ENCODE measurements around the gene ARL3.

Gene ARL3

GRCh38 chr10:102626026-102626685, 88.0 kb downstream of the ARL3 start:
- no peak overlapping the region for H3K4me3 ChIP-seq (ENCODE audit: low read length in 2 of 2)
- H3K23ac ChIP-seq (ENCODE audit: low read depth, low read length, poor library complexity) = no peak overlapping the region
- peaks cover 8 to 18% of the 10 kb centered on the region in 2 donors for H3K36me3 ChIP-seq (replicated peaks in 1 of 2; ENCODE audit: control insufficient read depth in 2 of 2, insufficient read depth in 2 of 2, low read length in 2 of 2)
- peak overlapping the region; percentile 44 for H4K91ac ChIP-seq (ENCODE audit: low read depth, low read length, poor library complexity)
- H2BK12ac ChIP-seq (ENCODE audit: low read length) = peak overlapping the region; percentile 59
- peak overlapping the region; percentile 63 for H2BK5ac ChIP-seq (ENCODE audit: low read length)
- WGBS, 2 donors (ENCODE audit: extremely low coverage in 2 of 2, insufficient read length in 2 of 2, insufficient replicate concordance in 1 of 2) = no CpG with 5 or more reads among the region's 10 CpGs
- H3K14ac ChIP-seq (ENCODE audit: low read length) = no peak overlapping the region
- H3K9me3 ChIP-seq (replicated peaks in 1 of 2; ENCODE audit: control insufficient read depth in 2 of 2, insufficient read depth in 1 of 2, low read depth in 1 of 2, low read length in 2 of 2) = no peaks in the 10 kb centered on the region
- H4K8ac ChIP-seq (ENCODE audit: low read depth, low read length) = no peak overlapping the region
- no peak overlapping the region for H2AFZ ChIP-seq (ENCODE audit: low read length)
- H3K4me1 ChIP-seq (ENCODE audit: control insufficient read depth in 2 of 2, insufficient read depth in 1 of 2, low read depth in 1 of 2, low read length in 2 of 2) = peaks cover 52 to 53% of the 10 kb centered on the region in 2 donors
- H3K4me2 ChIP-seq (ENCODE audit: insufficient read depth, low read length, poor library complexity, severe bottlenecking) = no peak overlapping the region
- peak overlapping the region; percentile 11 for H2BK15ac ChIP-seq (ENCODE audit: low read length)
- H2AK5ac ChIP-seq (ENCODE audit: low read depth, low read length) = peak overlapping the region; percentile 44
- peak overlapping the region; percentile 79 for H3K18ac ChIP-seq (ENCODE audit: low read length)
- DNase-seq (ENCODE audit: low spot score) = no peak
- no peaks in the 10 kb centered on the region for H3K79me1 ChIP-seq (ENCODE audit: low read depth, low read length)
- peak overlapping the region; percentile 4 for H2BK120ac ChIP-seq (ENCODE audit: low read depth, low read length)
- no peaks in the 10 kb centered on the region for H3K27me3 ChIP-seq (ENCODE audit: control insufficient read depth in 3 of 3, insufficient read depth in 3 of 3, low read depth in 1 of 3, low read length in 3 of 3)
- H3K27ac ChIP-seq (replicated peaks; ENCODE audit: low read length) = peak overlapping the region; percentile 94
- peak overlapping the region; percentile 68 for H3K9ac ChIP-seq (ENCODE audit: low read depth, low read length, poor library complexity)
- no peak overlapping the region for H3K4ac ChIP-seq (ENCODE audit: low read length)

GRCh38 chr10:102624751-102625645, 89.2 kb downstream of the ARL3 start:
- Histone ChIP-seq H3K9ac (ENCODE audit: low read depth, low read length, poor library complexity) (no peak overlapping the region), H3K9me3 (replicated peaks in 1 of 2; ENCODE audit: control insufficient read depth in 2 of 2, insufficient read depth in 1 of 2, low read depth in 1 of 2, low read length in 2 of 2) (no peaks in the 10 kb centered on the region), H2BK12ac (ENCODE audit: low read length) (no peak overlapping the region), H3K27me3 (ENCODE audit: control insufficient read depth in 3 of 3, insufficient read depth in 3 of 3, low read depth in 1 of 3, low read length in 3 of 3) (no peaks in the 10 kb centered on the region), H4K8ac (ENCODE audit: low read depth, low read length) (peak overlapping the region; percentile 29), H3K4me2 (ENCODE audit: insufficient read depth, low read length, poor library complexity, severe bottlenecking) (no peak overlapping the region), H3K18ac (ENCODE audit: low read length) (peak overlapping the region; percentile 24), H2AFZ (ENCODE audit: low read length) (no peak overlapping the region), H4K91ac (ENCODE audit: low read depth, low read length, poor library complexity) (no peak overlapping the region), H3K4ac (ENCODE audit: low read length) (no peak overlapping the region), H3K23ac (ENCODE audit: low read depth, low read length, poor library complexity) (no peak overlapping the region), H2BK120ac (ENCODE audit: low read depth, low read length) (no peak overlapping the region), H3K14ac (ENCODE audit: low read length) (no peak overlapping the region), H2BK5ac (ENCODE audit: low read length) (no peak overlapping the region), H3K36me3 (replicated peaks in 1 of 2; ENCODE audit: control insufficient read depth in 2 of 2, insufficient read depth in 2 of 2, low read length in 2 of 2) (peaks cover 9 to 12% of the 10 kb centered on the region in 2 donors), H3K4me1 (ENCODE audit: control insufficient read depth in 2 of 2, insufficient read depth in 1 of 2, low read depth in 1 of 2, low read length in 2 of 2) (peaks cover 42% of the 10 kb centered on the region in 2 donors), H2AK5ac (ENCODE audit: low read depth, low read length) (peak overlapping the region; percentile 44), H2BK15ac (ENCODE audit: low read length) (peak overlapping the region; percentile 11), H3K4me3 (ENCODE audit: low read length in 2 of 2) (no peak overlapping the region), H3K79me1 (ENCODE audit: low read depth, low read length) (no peaks in the 10 kb centered on the region), H3K27ac (replicated peaks; ENCODE audit: low read length) (no peak overlapping the region)
- no peak for DNase-seq (ENCODE audit: low spot score)
- no CpG with 5 or more reads among the region's 12 CpGs for WGBS, 2 donors (ENCODE audit: extremely low coverage in 2 of 2, insufficient read length in 2 of 2, insufficient replicate concordance in 1 of 2)

GRCh38 chr10:102624094-102624493, 90.1 kb downstream of the ARL3 start:
- peaks cover 12 to 17% of the 10 kb centered on the region in 2 donors for H3K36me3 ChIP-seq (replicated peaks in 1 of 2; ENCODE audit: control insufficient read depth in 2 of 2, insufficient read depth in 2 of 2, low read length in 2 of 2)
- H3K27ac ChIP-seq (replicated peaks; ENCODE audit: low read length) = no peak overlapping the region
- peaks cover 34 to 35% of the 10 kb centered on the region in 2 donors for H3K4me1 ChIP-seq (ENCODE audit: control insufficient read depth in 2 of 2, insufficient read depth in 1 of 2, low read depth in 1 of 2, low read length in 2 of 2)
- H3K9me3 ChIP-seq (replicated peaks in 1 of 2; ENCODE audit: control insufficient read depth in 2 of 2, insufficient read depth in 1 of 2, low read depth in 1 of 2, low read length in 2 of 2) = no peaks in the 10 kb centered on the region
- no peak overlapping the region for H2BK15ac ChIP-seq (ENCODE audit: low read length)
- H4K91ac ChIP-seq (ENCODE audit: low read depth, low read length, poor library complexity) = no peak overlapping the region
- no peaks in the 10 kb centered on the region for H3K27me3 ChIP-seq (ENCODE audit: control insufficient read depth in 3 of 3, insufficient read depth in 3 of 3, low read depth in 1 of 3, low read length in 3 of 3)
- H3K4me2 ChIP-seq (ENCODE audit: insufficient read depth, low read length, poor library complexity, severe bottlenecking) = no peak overlapping the region
- no peak overlapping the region for H2AK5ac ChIP-seq (ENCODE audit: low read depth, low read length)
- H3K79me1 ChIP-seq (ENCODE audit: low read depth, low read length) = no peaks in the 10 kb centered on the region
- H3K14ac ChIP-seq (ENCODE audit: low read length) = no peak overlapping the region
- WGBS, 2 donors (ENCODE audit: extremely low coverage in 2 of 2, insufficient read length in 2 of 2, insufficient replicate concordance in 1 of 2) = no CpG with 5 or more reads among the region's 3 CpGs
- no peak overlapping the region for H3K4ac ChIP-seq (ENCODE audit: low read length)
- H2BK12ac ChIP-seq (ENCODE audit: low read length) = no peak overlapping the region
- H3K23ac ChIP-seq (ENCODE audit: low read depth, low read length, poor library complexity) = no peak overlapping the region
- no peak overlapping the region for H2AFZ ChIP-seq (ENCODE audit: low read length)
- no peak overlapping the region for H4K8ac ChIP-seq (ENCODE audit: low read depth, low read length)
- H2BK120ac ChIP-seq (ENCODE audit: low read depth, low read length) = no peak overlapping the region
- H3K4me3 ChIP-seq (ENCODE audit: low read length in 2 of 2) = no peak overlapping the region
- no peak overlapping the region for H2BK5ac ChIP-seq (ENCODE audit: low read length)
- no peak overlapping the region for H3K9ac ChIP-seq (ENCODE audit: low read depth, low read length, poor library complexity)
- DNase-seq (ENCODE audit: low spot score) = no peak
- H3K18ac ChIP-seq (ENCODE audit: low read length) = no peak overlapping the region
